Effector memory CD4-positive, alpha-beta T cell (primary cell): ENCODE measurements around the gene RNF5.

Source experiments
- DNase-seq, 3 donors: peaks; one replicate each; pipeline ENCODE4 v3.0.0-alpha.2; 2020
- H3K27ac ChIP-seq: 2 replicates; pipeline ENCODE4 v1.7.0; 2013; ENCODE audit warnings: mild to moderate bottlenecking, low read length, moderate library complexity; ENCODE audit not compliant: insufficient read depth, poor library complexity, severe bottlenecking
- H3K27me3 ChIP-seq: replicated peaks from 2 replicates; pipeline ENCODE4 v1.7.0; 2013; ENCODE audit warnings: mild to moderate bottlenecking, low read length; ENCODE audit not compliant: insufficient read depth, control insufficient read depth, poor library complexity, severe bottlenecking
- H3K36me3 ChIP-seq: 2 replicates; pipeline ENCODE4 v1.7.0; 2013; ENCODE audit warnings: mild to moderate bottlenecking, low read length, moderate library complexity; ENCODE audit not compliant: control insufficient read depth, insufficient read depth
- H3K4me1 ChIP-seq: 2 replicates; pipeline ENCODE4 v1.7.0; 2013; ENCODE audit warnings: low read length, mild to moderate bottlenecking; ENCODE audit not compliant: control insufficient read depth, insufficient read depth, poor library complexity, severe bottlenecking
- H3K4me3 ChIP-seq: 2 replicates; pipeline ENCODE4 v1.7.0; 2013; ENCODE audit warnings: low read length, low read depth, mild to moderate bottlenecking; ENCODE audit not compliant: insufficient read depth, poor library complexity, severe bottlenecking
- H3K9me3 ChIP-seq: 2 replicates; pipeline ENCODE4 v1.7.0; 2013; ENCODE audit warnings: mild to moderate bottlenecking, low read length, moderate library complexity; ENCODE audit not compliant: control insufficient read depth

The RNF5 gene

DNA sequence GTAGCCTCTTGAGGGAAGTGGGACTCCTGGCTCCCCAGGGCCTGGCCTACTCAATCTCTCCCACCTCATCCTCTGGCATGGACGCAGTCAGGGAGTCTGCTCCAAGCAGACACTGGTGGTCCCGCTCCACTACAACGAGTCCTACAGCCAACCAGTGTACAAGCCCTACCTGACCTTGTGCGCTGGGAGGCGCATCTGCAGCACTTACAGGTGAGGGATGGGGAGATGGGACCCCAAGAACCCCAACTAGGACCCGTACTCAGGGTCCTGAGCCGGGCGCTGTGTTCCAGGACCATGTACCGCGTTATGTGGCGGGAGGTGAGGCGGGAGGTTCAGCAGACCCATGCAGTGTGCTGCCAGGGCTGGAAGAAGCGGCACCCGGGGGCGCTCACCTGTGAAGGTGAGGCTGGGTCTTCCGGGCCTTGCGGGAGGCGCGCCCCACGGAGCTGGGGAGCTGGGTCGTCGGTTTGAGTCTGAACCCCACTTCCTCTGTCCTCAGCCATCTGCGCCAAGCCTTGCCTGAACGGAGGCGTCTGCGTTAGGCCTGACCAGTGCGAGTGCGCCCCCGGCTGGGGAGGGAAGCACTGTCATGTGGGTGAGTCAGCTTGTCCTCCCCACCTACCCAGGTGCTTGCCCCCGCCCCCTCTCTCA, 11.7 kb upstream of the RNF5 start:
- Histone ChIP-seq H3K27ac (no peak overlapping the region), H3K9me3 (no peaks in the 10 kb centered on the region), H3K36me3 (peaks cover 23% of the 10 kb centered on the region), H3K4me1 (peaks cover 3% of the 10 kb centered on the region), H3K4me3 (no peak overlapping the region), H3K27me3 (no peaks in the 10 kb centered on the region)
- no peak for DNase-seq

DNA sequence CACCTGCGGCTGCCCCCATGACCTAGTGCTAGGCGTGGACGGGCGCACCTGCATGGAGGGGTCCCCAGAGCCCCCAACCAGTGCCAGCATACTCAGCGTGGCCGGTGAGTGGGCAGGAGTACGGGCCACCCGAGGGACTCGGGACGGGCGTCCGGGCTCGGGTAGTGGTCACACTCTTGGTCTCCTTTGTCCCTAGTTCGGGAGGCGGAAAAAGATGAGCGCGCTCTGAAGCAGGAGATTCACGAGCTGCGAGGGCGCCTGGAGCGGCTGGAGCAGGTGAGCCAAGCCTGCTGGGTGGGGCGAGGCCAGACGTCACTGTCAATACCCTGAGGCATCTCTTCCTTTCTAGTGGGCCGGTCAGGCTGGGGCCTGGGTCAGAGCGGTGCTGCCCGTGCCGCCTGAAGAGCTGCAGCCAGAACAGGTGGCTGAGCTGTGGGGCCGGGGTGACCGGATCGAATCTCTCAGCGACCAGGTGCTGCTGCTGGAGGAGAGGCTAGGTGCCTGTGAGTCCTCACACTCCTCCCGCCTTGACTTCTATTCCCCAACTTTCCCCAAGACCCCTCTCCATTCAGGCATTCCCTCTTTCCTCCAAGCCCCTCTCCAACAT, 10.9 kb upstream of the RNF5 start:
- peaks cover 3% of the 10 kb centered on the region for H3K4me1 ChIP-seq
- no peak for DNase-seq
- H3K9me3 ChIP-seq: no peaks in the 10 kb centered on the region
- no peak overlapping the region for H3K27ac ChIP-seq
- H3K4me3 ChIP-seq: no peak overlapping the region
- peaks cover 23% of the 10 kb centered on the region for H3K36me3 ChIP-seq
- H3K27me3 ChIP-seq: no peaks in the 10 kb centered on the region

DNA sequence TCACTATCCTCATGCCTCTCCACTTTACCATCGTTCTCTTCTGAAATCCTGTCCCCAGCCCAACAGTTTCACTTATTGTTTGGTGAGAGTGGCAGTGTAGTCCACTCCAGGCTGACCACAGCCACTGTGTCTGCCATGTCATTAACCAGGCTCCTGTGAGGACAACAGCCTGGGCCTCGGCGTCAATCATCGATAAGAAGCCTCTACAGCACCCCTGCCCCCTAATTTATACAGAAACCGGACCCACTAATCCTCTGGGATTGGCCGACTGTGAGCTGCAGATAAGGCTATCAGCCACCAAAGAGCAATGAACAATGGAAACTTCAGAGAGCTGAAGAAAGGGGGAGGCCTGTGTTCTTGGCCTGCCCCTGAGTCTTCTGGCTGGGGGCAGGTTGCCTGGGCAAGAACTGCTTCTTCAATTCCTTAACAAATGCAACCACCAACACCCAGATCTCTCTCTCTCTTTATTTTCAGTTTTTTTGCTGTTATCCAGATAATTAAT, 10.4 kb upstream of the RNF5 start:
- no peaks in the 10 kb centered on the region for H3K27me3 ChIP-seq
- no peak for DNase-seq
- no peak overlapping the region for H3K27ac ChIP-seq
- peaks cover 3% of the 10 kb centered on the region for H3K4me1 ChIP-seq
- no peak overlapping the region for H3K4me3 ChIP-seq
- H3K9me3 ChIP-seq: no peaks in the 10 kb centered on the region
- peaks cover 23% of the 10 kb centered on the region for H3K36me3 ChIP-seq

DNA sequence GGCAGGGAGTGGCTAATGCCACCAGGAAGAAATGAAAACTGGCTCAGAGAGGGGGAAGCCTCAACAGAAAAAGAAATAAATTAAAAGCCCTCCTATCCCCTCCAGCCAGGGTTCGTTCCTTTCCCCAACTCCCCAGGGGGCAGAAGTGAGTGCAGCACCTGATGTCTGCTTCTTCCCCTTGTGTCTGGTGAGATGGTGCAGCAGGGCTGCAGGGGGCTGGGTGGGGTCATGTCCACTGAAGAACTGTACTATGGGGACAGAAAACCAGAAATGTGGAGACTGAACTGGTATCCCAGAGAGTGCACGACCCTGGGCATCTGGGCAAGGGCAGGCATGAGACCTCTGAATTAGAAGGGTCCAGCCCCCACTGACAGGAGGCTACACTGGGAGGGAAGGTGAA, 9.9 kb upstream of the RNF5 start:
- no peaks in the 10 kb centered on the region for H3K27me3 ChIP-seq
- H3K36me3 ChIP-seq: peaks cover 23% of the 10 kb centered on the region
- H3K27ac ChIP-seq: no peak overlapping the region
- H3K4me1 ChIP-seq: peaks cover 3% of the 10 kb centered on the region
- no peak for DNase-seq
- H3K9me3 ChIP-seq: no peaks in the 10 kb centered on the region
- no peak overlapping the region for H3K4me3 ChIP-seq

DNA sequence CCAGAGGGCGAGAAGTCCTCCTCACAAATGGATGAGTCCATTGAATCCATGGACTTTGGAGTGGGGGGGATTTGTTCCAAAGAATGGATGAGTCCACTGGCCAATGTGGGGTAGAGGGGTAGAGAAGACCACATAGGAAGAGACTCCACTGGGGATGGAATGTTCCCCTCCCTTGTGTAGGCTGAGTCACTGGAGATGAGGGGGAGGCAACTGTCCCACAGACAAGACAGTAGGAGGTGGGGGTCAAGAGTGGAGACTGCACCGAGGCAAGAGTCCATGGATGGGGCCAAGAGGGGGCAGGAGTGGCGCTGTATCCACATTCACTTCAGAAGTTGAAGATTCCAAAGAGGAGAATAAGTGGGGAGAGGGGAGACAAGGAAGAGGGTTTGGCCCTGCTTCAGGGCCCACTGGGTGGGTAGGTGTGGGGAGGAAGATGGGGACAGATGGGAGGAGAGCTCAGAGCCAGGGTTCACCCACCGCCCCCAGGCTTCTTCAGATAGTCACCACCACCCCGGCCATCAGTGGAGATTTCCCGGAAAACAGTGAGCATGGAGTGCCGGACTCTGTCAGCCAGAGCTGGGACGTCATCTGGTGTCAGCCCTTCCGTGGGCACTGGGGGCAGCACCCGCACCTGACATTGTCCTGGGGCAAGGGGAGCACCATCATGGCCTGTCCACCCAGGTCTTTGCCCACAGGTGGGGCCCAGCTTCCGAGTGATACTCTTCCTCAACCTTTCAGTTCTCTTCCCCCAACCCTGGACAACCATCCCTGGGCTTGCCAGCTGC, 9.2 kb upstream of the RNF5 start:
- peaks cover 23% of the 10 kb centered on the region for H3K36me3 ChIP-seq
- H3K27ac ChIP-seq: no peak overlapping the region
- H3K4me1 ChIP-seq: peaks cover 3% of the 10 kb centered on the region
- no peaks in the 10 kb centered on the region for H3K27me3 ChIP-seq
- H3K9me3 ChIP-seq: no peaks in the 10 kb centered on the region
- no peak overlapping the region for H3K4me3 ChIP-seq
- no peak for DNase-seq

DNA sequence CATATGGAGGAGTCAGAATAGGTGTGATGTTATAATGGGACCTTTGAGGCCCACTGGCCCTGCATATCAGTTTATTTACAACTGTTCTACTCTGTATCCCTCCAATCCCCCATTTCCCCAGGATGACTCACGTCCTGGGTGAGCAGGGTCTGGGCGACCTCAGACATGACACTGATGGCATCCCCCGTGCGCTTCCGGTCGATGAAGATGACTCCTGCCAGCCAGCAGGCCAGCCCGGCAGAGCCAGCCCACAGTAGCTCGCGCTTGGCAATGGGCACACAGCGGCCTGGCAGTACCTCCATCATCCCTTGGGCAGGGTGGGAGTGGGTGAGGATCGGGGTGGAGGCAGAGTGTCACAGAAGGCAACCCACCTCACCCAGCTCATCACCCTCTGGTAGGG, 7.9 kb upstream of the RNF5 start:
- peaks cover 8% of the 10 kb centered on the region for H3K4me1 ChIP-seq
- H3K9me3 ChIP-seq: no peaks in the 10 kb centered on the region
- H3K27ac ChIP-seq: no peak overlapping the region
- H3K27me3 ChIP-seq: no peaks in the 10 kb centered on the region
- peaks cover 23% of the 10 kb centered on the region for H3K36me3 ChIP-seq
- H3K4me3 ChIP-seq: no peak overlapping the region
- DNase-seq: no peak

DNA sequence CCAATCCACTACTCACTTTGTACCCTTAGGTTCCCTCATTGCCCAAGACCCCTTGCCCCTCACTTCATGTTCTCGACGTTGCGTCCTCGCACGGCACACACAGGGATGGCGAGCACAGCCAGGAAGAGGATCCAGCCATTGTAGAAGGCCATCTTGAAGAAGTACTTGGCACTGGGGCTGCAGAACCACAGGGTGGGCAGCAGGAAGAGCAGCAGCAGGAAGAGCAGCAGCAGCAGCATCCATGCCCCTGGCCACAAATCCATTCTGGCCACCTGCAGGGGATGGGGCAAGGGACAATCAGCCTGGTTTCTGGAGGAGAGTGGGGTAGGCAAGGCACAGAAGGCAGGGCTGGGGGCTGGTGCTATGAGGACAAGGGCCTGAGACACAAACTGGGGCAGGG, 7.0 kb upstream of the RNF5 start:
- Histone ChIP-seq H3K27ac (no peak overlapping the region), H3K9me3 (no peaks in the 10 kb centered on the region), H3K27me3 (no peaks in the 10 kb centered on the region), H3K4me3 (no peak overlapping the region), H3K36me3 (peaks cover 23% of the 10 kb centered on the region), H3K4me1 (peaks cover 14% of the 10 kb centered on the region)
- DNase-seq: no peak

DNA sequence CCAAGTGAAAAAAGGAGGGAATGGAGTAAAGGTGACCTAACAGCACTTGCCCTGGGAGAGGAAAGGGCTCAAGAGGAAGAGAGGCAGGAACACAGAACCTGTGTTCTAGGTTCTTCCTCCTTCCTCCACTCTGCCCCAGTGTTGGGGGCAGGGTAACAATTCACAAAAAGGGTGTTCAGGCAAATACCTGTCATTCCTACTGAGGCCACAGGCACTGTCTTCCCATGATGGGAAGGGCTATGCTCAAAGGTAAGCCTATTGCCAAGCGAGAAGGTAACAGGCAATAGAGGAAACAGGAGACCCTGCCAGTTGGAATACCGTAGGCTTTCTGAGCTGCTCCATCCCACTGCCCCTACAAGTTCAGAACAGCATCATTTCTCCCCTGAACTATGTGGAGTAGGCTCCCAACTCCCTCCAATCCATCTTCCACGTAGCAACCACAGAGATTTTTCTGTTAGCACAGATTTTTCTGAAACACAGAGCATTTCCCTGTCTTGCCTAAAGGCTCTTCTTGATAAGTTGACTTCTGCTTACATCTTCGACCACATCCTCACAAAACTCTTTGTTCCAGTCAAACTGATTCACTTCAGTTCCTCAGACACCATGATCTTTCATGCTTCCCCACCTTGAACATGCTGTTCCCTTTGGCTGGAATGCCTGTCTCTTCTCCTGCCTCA, 5.0 kb upstream of the RNF5 start:
- Histone ChIP-seq H3K27ac (no peak overlapping the region), H3K4me3 (no peak overlapping the region), H3K36me3 (peaks cover 19% of the 10 kb centered on the region), H3K27me3 (no peaks in the 10 kb centered on the region), H3K4me1 (peaks cover 28% of the 10 kb centered on the region), H3K9me3 (no peaks in the 10 kb centered on the region)
- DNase-seq: no peak

DNA sequence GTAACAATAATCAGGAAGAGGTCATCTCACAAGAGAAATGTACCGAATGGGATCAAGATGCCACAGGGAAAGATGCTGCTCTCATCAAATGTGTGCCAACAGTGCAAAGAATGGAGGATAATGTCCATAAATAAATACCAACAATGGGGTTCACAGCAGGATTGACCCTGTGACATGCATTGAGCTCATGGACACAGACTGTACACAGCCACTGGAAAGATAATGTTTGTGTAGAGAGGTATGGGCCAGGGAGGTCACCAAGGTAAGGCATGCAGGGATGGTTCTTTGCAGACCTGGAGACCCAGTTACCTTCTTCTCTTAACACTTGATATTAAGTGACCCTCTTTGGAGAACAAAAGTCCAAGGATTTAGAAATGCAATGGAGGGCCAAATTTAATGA, 3.8 kb upstream of the RNF5 start:
- H3K27me3 ChIP-seq: no peaks in the 10 kb centered on the region
- peaks cover 12% of the 10 kb centered on the region for H3K36me3 ChIP-seq
- H3K27ac ChIP-seq: no peak overlapping the region
- H3K4me3 ChIP-seq: no peak overlapping the region
- DNase-seq: no peak
- peaks cover 33% of the 10 kb centered on the region for H3K4me1 ChIP-seq
- H3K9me3 ChIP-seq: no peaks in the 10 kb centered on the region
